ENCODE data around the gene TBX10. TPM values are rescaled to one million over a fixed set of nuclear protein-coding genes. Genes with fewer than 3 reads are reported as not detected.
"Not testable (repeated sequence)": the region's sequence is repeated elsewhere in the genome, so short reads cannot be mapped to it uniquely, and the experiment has no call there.

The TBX10 gene
- total RNA-seq, 1 experiment from 2014 or later, result not detected

DNA sequence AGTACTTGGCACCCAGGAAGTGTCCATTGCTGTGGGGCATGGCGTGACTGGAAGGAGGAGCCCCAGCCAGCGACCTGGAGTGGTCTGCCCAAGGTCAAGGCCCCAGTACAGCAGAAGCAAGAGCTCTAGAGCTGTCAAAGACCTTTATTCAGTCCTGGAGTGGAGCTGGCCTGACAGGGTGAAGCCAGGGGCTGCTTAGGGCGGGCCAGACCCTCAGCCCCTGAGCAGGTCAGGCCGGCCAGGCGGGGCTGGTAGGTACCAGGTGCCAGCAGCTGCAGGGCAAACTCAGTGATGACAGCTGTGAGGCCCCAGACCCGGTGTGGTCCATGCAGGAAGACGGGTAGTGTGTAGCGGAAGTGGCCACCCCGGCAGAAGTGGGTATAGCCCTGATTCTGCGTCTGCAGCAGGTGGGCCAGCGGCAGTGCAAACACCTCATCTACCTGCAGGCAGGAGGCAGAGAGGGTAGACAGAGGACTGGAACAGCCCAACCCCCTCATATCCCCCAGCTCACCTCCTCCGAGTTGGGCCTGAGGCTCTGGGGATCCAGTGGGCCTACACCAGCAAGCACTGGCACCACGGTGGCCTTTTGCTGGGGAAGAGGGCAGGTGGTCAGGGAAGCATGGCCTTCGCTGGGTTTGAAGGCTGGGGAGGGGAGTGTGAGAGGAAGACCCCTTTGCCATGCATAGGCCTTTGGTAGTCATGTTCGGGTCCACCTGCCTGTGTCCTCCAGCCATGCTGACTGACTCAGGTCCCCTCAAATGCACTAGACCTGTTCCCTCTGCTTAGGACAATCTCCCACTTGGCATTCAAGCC is 11.5 kb downstream of the TBX10 start:
- H3K4me3 Mint-ChIP-seq (ENCODE audit: low read depth, unreplicated experiment), result no peak overlapping the region
- CTCF ChIA-PET, result interaction anchor here (0.6 to 1.6 kb wide), 4 partner anchors 14 to 152 kb away, joined by 3 to 17 read pairs (median 4); no protein-coding TSS in a partner anchor
- H3K36me3 Mint-ChIP-seq (ENCODE audit: insufficient read depth, unreplicated experiment), result peaks cover 11% of the 10 kb centered on the region
- intact Hi-C loops (cut with micrococcal nuclease; ENCODE audit: unreplicated experiment), result no loop called here
- TF ChIP-seq, protein P1, sequence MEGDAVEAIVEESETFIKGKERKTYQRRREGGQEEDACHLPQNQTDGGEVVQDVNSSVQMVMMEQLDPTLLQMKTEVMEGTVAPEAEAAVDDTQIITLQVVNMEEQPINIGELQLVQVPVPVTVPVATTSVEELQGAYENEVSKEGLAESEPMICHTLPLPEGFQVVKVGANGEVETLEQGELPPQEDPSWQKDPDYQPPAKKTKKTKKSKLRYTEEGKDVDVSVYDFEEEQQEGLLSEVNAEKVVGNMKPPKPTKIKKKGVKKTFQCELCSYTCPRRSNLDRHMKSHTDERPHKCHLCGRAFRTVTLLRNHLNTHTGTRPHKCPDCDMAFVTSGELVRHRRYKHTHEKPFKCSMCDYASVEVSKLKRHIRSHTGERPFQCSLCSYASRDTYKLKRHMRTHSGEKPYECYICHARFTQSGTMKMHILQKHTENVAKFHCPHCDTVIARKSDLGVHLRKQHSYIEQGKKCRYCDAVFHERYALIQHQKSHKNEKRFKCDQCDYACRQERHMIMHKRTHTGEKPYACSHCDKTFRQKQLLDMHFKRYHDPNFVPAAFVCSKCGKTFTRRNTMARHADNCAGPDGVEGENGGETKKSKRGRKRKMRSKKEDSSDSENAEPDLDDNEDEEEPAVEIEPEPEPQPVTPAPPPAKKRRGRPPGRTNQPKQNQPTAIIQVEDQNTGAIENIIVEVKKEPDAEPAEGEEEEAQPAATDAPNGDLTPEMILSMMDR (IDR thresholded peaks at IDR 0.05; ENCODE audit: unreplicated experiment), result no peak
- DNase-seq, result no peak
- no peaks in the 10 kb centered on the region for H3K4me1 Mint-ChIP-seq (ENCODE audit: low read depth, unreplicated experiment)
- no peaks in the 10 kb centered on the region for H3K27me3 Mint-ChIP-seq (ENCODE audit: unreplicated experiment)
- BruUV-seq (replicated peaks), result no TSS peak
- no peaks in the 10 kb centered on the region for H3K9me3 Mint-ChIP-seq (ENCODE audit: low read depth, unreplicated experiment)
- H3K27ac Mint-ChIP-seq (ENCODE audit: unreplicated experiment), result no peak overlapping the region

DNA sequence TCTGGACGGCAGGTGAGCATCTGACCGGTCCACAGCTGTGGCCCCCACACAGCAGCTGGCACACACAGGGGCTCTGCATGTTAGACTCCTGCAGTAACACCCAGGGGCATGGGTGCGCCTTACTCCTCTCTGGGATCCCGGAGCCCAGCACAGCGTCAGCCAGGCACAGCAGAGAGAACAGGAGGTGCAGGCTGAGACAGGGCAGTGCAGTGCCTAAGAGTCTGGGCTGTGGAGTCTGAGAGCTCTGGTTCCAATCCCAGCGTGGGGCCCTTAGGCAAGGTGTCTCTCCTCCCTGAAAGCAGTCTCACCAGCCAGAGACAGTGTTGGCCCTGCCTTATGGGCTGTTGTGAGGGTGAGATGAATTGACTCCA is 12.1 kb downstream of the TBX10 start:
- no peak overlapping the region for H3K27ac Mint-ChIP-seq (ENCODE audit: unreplicated experiment)
- H3K36me3 Mint-ChIP-seq (ENCODE audit: insufficient read depth, unreplicated experiment), result peaks cover 11% of the 10 kb centered on the region
- no TSS peak for BruUV-seq (replicated peaks)
- TF ChIP-seq, protein P1 (IDR thresholded peaks at IDR 0.05; ENCODE audit: unreplicated experiment), result no peak
- CTCF ChIA-PET, result interaction anchor here (0.6 to 1.2 kb wide), 2 partner anchors 13 to 63 kb away, joined by 3 to 6 read pairs; no protein-coding TSS in a partner anchor
- H3K9me3 Mint-ChIP-seq (ENCODE audit: low read depth, unreplicated experiment), result no peaks in the 10 kb centered on the region
- no peaks in the 10 kb centered on the region for H3K4me1 Mint-ChIP-seq (ENCODE audit: low read depth, unreplicated experiment)
- no peak overlapping the region for H3K4me3 Mint-ChIP-seq (ENCODE audit: low read depth, unreplicated experiment)
- intact Hi-C loops (cut with micrococcal nuclease; ENCODE audit: unreplicated experiment), result no loop called here
- no peaks in the 10 kb centered on the region for H3K27me3 Mint-ChIP-seq (ENCODE audit: unreplicated experiment)
- DNase-seq, result no peak

DNA sequence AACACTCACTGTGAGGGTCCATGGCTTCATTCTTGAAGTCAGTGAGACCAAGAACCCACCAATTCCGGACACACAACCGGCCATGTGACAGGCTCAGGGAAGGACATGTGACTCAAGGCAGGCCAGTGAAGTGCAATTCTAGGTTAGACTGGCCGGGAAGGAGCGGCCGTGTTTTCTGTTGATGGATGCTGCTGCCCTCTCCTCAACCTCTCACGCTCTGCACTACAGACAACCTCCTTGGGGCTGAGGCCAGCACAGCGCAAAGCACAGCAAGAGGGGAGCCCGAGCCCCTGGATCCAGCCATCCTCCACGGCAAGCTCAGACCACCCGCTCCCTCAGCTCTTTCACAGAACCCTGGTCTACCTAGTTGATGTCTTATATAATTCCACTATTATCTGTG is 12.6 kb downstream of the TBX10 start:
- H3K36me3 Mint-ChIP-seq (ENCODE audit: insufficient read depth, unreplicated experiment), result peaks cover 11% of the 10 kb centered on the region

DNA sequence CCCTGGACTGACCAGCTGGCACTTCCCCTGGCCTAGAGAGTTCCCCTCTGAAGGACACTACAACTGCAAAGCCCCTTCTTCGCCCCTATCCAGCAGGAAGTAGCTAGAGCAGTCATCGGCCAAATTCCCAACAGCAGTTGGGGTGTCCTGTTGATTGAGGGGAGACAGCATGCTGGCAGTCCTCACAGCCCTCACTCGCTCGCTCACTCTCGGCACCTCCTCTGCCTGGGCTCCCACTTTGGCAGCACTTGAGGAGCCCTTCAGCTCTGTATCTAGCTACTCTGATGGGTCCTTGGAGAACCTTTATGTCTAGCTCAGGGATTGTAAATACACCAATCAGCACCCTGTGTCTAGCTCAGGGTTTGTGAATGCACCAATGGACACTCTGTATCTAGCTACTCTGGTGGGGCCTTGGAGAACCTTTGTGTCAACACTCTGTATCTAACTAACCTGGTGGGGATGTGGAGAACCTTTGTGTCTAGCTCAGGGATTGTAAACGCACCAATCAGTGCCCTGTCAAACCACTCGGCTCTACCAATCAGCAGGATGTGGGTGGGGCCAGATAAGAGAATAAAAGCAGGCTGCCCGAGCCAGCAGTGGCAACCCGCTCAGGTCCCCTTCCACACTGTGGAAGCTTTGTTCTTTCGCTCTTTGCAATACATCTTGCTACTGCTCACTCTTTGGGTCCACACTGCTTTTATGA is 13.3 kb downstream of the TBX10 start:
- H3K4me3 Mint-ChIP-seq (ENCODE audit: low read depth, unreplicated experiment); BruUV-seq (replicated peaks); H3K9me3 Mint-ChIP-seq (ENCODE audit: low read depth, unreplicated experiment); DNase-seq; CTCF ChIA-PET; intact Hi-C loops (cut with micrococcal nuclease; ENCODE audit: unreplicated experiment); H3K4me1 Mint-ChIP-seq (ENCODE audit: low read depth, unreplicated experiment); H3K27me3 Mint-ChIP-seq (ENCODE audit: unreplicated experiment); H3K27ac Mint-ChIP-seq (ENCODE audit: unreplicated experiment): not testable (repeated sequence)
- H3K36me3 Mint-ChIP-seq (ENCODE audit: insufficient read depth, unreplicated experiment), result peaks cover 11% of the 10 kb centered on the region

More for the DNA sequence above, 12.6 kb downstream of the TBX10 start:
- BruUV-seq (replicated peaks), result no TSS peak
- no peak overlapping the region for H3K4me3 Mint-ChIP-seq (ENCODE audit: low read depth, unreplicated experiment)
- intact Hi-C loops (cut with micrococcal nuclease; ENCODE audit: unreplicated experiment), result no loop called here
- no peak for DNase-seq
- TF ChIP-seq, protein P1 (IDR thresholded peaks at IDR 0.05; ENCODE audit: unreplicated experiment), result no peak
- H3K4me1 Mint-ChIP-seq (ENCODE audit: low read depth, unreplicated experiment), result no peaks in the 10 kb centered on the region
- CTCF ChIA-PET, result no interaction called here
- H3K9me3 Mint-ChIP-seq (ENCODE audit: low read depth, unreplicated experiment), result no peaks in the 10 kb centered on the region
- H3K27me3 Mint-ChIP-seq (ENCODE audit: unreplicated experiment), result no peaks in the 10 kb centered on the region
- no peak overlapping the region for H3K27ac Mint-ChIP-seq (ENCODE audit: unreplicated experiment)

DNA sequence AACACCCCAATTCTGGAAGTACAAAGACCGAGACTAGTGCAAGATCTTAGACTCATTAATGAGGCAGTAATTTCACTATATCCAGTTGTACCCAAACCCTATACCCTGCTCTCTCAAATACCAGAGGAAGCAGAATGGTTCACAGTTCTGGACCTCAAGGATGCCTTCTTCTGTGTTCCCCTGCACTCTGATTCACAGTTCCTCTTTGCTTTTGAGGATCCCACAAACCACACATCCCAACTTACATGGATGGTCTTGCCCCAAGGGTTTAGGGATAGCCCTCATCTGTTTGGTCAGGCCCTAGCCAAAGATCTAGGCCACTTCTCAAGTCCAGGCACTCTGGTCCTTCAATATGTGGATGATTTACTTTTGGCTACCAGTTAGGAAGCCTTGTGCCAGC is 15.8 kb downstream of the TBX10 start:
- BruUV-seq (replicated peaks); H3K36me3 Mint-ChIP-seq (ENCODE audit: insufficient read depth, unreplicated experiment); H3K27ac Mint-ChIP-seq (ENCODE audit: unreplicated experiment); H3K27me3 Mint-ChIP-seq (ENCODE audit: unreplicated experiment); intact Hi-C loops (cut with micrococcal nuclease; ENCODE audit: unreplicated experiment); H3K9me3 Mint-ChIP-seq (ENCODE audit: low read depth, unreplicated experiment); DNase-seq; H3K4me3 Mint-ChIP-seq (ENCODE audit: low read depth, unreplicated experiment); H3K4me1 Mint-ChIP-seq (ENCODE audit: low read depth, unreplicated experiment): not testable (repeated sequence)
- CTCF ChIA-PET, result interaction anchor here (1.2 kb wide), 1 partner anchor 51 kb away, joined by 3 read pairs; no protein-coding TSS in a partner anchor

DNA sequence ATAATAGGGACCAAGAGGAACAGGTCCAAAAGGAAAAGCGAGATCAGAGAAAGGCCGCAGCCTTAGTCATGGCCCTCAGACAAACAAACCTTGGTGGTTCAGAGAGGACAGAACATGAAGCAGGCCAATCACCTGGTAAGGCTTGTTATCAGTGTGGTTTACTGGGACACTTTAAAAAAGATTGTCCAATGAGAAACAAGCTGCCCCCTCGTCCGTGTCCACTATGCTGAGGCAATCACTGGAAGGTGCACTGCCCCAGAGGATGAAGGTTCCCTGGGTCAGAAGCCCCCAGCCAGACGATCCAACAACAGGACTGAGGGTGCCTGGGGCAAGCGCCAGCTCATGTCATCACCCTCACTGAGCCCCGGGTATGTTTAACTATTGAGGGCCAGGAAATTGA is 16.7 kb downstream of the TBX10 start:
- H3K27me3 Mint-ChIP-seq (ENCODE audit: unreplicated experiment); H3K36me3 Mint-ChIP-seq (ENCODE audit: insufficient read depth, unreplicated experiment); CTCF ChIA-PET; BruUV-seq (replicated peaks); H3K27ac Mint-ChIP-seq (ENCODE audit: unreplicated experiment); DNase-seq; intact Hi-C loops (cut with micrococcal nuclease; ENCODE audit: unreplicated experiment); H3K4me3 Mint-ChIP-seq (ENCODE audit: low read depth, unreplicated experiment); H3K4me1 Mint-ChIP-seq (ENCODE audit: low read depth, unreplicated experiment); H3K9me3 Mint-ChIP-seq (ENCODE audit: low read depth, unreplicated experiment): not testable (repeated sequence)

DNA sequence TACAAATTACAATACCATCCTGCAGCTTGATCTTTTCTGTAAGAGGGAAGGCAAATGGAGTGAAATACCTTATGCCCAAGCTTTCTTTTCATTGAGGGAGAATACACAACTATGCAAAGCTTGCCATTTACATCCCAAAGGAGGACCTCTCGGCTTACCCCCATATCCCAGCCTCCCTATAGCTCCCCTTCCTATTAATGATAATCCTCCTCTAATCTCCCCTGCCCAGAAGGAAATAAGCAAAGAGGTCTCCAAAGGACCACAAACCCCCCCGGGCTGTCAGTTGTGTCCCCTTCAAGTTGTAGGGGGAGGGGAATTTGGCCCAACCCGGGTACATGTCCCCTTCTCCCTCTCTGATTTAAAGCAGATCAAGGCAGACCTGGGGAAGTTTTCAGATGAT is 17.6 kb downstream of the TBX10 start:
- CTCF ChIA-PET; H3K9me3 Mint-ChIP-seq (ENCODE audit: low read depth, unreplicated experiment); H3K4me3 Mint-ChIP-seq (ENCODE audit: low read depth, unreplicated experiment); intact Hi-C loops (cut with micrococcal nuclease; ENCODE audit: unreplicated experiment); BruUV-seq (replicated peaks); DNase-seq; H3K4me1 Mint-ChIP-seq (ENCODE audit: low read depth, unreplicated experiment); H3K27me3 Mint-ChIP-seq (ENCODE audit: unreplicated experiment); H3K27ac Mint-ChIP-seq (ENCODE audit: unreplicated experiment); H3K36me3 Mint-ChIP-seq (ENCODE audit: insufficient read depth, unreplicated experiment): not testable (repeated sequence)
